OCI-LY7 (cell line): ENCODE measurements around the gene GCA. TPM values are rescaled to one million over a fixed set of nuclear protein-coding genes. Genes with fewer than 3 reads are reported as not detected.

Experiments
- BruUV-seq: library from RNA; stranded (reverse); fragments of 400-500 nt; replicated peaks from 2 replicates; lab custom pipeline; 2021; lab: Mats Ljungman, UMichigan
- CTCF ChIA-PET: fragments of 300-600 bp; sonication (Branson Sonifier 250); formaldehyde crosslinking; loops from one replicate; lab custom pipeline; 2022; ENCODE audit warnings: antibody characterized with exemption; ENCODE audit not compliant: unreplicated experiment; lab: Charles Lee
- POLR2A ChIA-PET: fragments of 300-600 bp; sonication (Branson Sonifier 250); formaldehyde crosslinking; loops from one replicate; lab custom pipeline; 2022; ENCODE audit warnings: antibody characterized with exemption; lab: Charles Lee
- DNase-seq: peaks from one replicate; pipeline ENCODE4 v3.0.0-alpha.2; 2015; ENCODE audit warnings: low spot score
- H2AFZ ChIP-seq: fragments of 200-600 bp; sonication (generic), shearing (Covaris generic); 2 replicates; pipeline ENCODE4 v1.6.1; 2014; ENCODE audit warnings: mild to moderate bottlenecking, antibody characterized with exemption, low read length, moderate library complexity
- H3K27ac ChIP-seq: fragments of 200-600 bp; sonication (generic); 2 replicates; pipeline ENCODE4 v1.5.1; 2014; ENCODE audit warnings: mixed run types, low read depth, mild to moderate bottlenecking, moderate library complexity, low read length, inconsistent platforms; ENCODE audit not compliant: poor library complexity, severe bottlenecking
- H3K36me3 ChIP-seq: fragments of 200-600 bp; sonication (generic); 2 replicates; pipeline ENCODE4 v1.6.1; 2014; ENCODE audit warnings: mild to moderate bottlenecking, antibody characterized with exemption, low read length, moderate library complexity, mixed read lengths; ENCODE audit not compliant: insufficient read depth
- H3K4me1 ChIP-seq: fragments of 200-600 bp; sonication (generic); 2 replicates; pipeline ENCODE4 v1.5.1; 2014; ENCODE audit warnings: mild to moderate bottlenecking, low read length; ENCODE audit not compliant: insufficient read depth, poor library complexity, severe bottlenecking
- H3K4me2 ChIP-seq: fragments of 200-600 bp; sonication (generic); 2 replicates; pipeline ENCODE4 v1.6.1; 2014; ENCODE audit warnings: mild to moderate bottlenecking, low read length
- H3K4me3 ChIP-seq: fragments of 200-600 bp; sonication (generic); 2 replicates; pipeline ENCODE4 v1.5.1; 2014; ENCODE audit warnings: mild to moderate bottlenecking, low read depth, low read length; ENCODE audit not compliant: poor library complexity, severe bottlenecking
- H3K79me2 ChIP-seq: fragments of 200-600 bp; sonication (generic); 2 replicates; pipeline ENCODE4 v1.6.1; 2016; ENCODE audit warnings: low read depth, mild to moderate bottlenecking, low read length, moderate library complexity, mixed read lengths; ENCODE audit not compliant: insufficient read depth
- H3K9me2 ChIP-seq: fragments of 200-600 bp; sonication (generic); 2 replicates; pipeline ENCODE4 v1.6.1; 2016; ENCODE audit warnings: mild to moderate bottlenecking, low read length, mixed read lengths; ENCODE audit not compliant: insufficient read depth
- H3K9me3 ChIP-seq: fragments of 200-600 bp; sonication (generic); 2 replicates; pipeline ENCODE4 v1.6.1; 2014; ENCODE audit warnings: mild to moderate bottlenecking, mixed run types, low read length, mixed read lengths
- H4K20me1 ChIP-seq: fragments of 200-600 bp; sonication (generic); 2 replicates; pipeline ENCODE4 v1.6.1; 2014; ENCODE audit warnings: mild to moderate bottlenecking, antibody characterized with exemption, low read length, moderate library complexity, mixed read lengths; ENCODE audit not compliant: insufficient read depth
- CTCF ChIP-seq: fragments of 200-600 bp; sonication (generic); conservative IDR thresholded peaks from 2 replicates; pipeline ENCODE4 v1.5.1; 2014; ENCODE audit warnings: mild to moderate bottlenecking, antibody characterized with exemption, low read length, moderate library complexity, mixed read lengths
- EZH2phosphoT487 ChIP-seq: fragments of 200-600 bp; sonication (generic); IDR thresholded peaks from 2 replicates; pipeline ENCODE4 v1.6.1; 2018; ENCODE audit warnings: low read depth, borderline replicate concordance, mild to moderate bottlenecking, mixed run types, antibody characterized with exemption, low read length, moderate library complexity, mixed read lengths
- intact Hi-C: fragments of 100-400 bp; cut with micrococcal nuclease; formaldehyde crosslinking; loops from one replicate; pipeline ENCODE4 v1.10.0; 2022; ENCODE audit not compliant: unreplicated experiment
- total RNA-seq, 2 experiments: library from RNA; depleted of rRNA in 1 of 2; stranded (reverse); fragments of >200 nt in 1 of 2; shearing (Covaris generic) in 1 of 2; gene quantifications; 2 replicates each; pipeline ENCODE4 v1.2.3, GENCODE V29; 2014 to 2022

GCA gene
- total RNA-seq, 2 experiments from 2014 or later, result 37.3 to 38.4 TPM

- peaks cover 22% of the 10 kb centered on the region for H3K4me1 ChIP-seq
- ChIA-PET POLR2A (interaction anchor here (1.0 to 1.9 kb wide), 4 partner anchors 13 to 27 kb away, joined by 3 to 8 read pairs (median 3); partner anchors contain the start of gene IFIH1), CTCF (no interaction called here)
- no peak for DNase-seq
- no TSS peak for BruUV-seq
- TF ChIP-seq EZH2phosphoT487 (no peak), CTCF (no peak)
- H4K20me1 ChIP-seq, result 0 out of 2 replicates have a peak, but pooled peaks cover 9% of the 10 kb centered on the region
- H3K27ac ChIP-seq, result no peak overlapping the region
- H3K79me2 ChIP-seq, result peaks cover 19% of the 10 kb centered on the region; the same call in 1 of the 2 replicates
- H3K9me3 ChIP-seq, result no peaks in the 10 kb centered on the region
- peak overlapping the region; percentile 81 for H3K4me3 ChIP-seq
- peak overlapping the region; percentile 75 for H3K4me2 ChIP-seq
- peak overlapping the region; percentile 84; the same call in 1 of the 2 replicates for H2AFZ ChIP-seq
- no peaks in the 10 kb centered on the region for H3K36me3 ChIP-seq
- intact Hi-C loops, result no loop called here
- H3K9me2 ChIP-seq, result no peaks in the 10 kb centered on the region
Measured at GRCh38 chr2:162342841-162343240, 1.1 kb upstream of the GCA start.

DNA sequence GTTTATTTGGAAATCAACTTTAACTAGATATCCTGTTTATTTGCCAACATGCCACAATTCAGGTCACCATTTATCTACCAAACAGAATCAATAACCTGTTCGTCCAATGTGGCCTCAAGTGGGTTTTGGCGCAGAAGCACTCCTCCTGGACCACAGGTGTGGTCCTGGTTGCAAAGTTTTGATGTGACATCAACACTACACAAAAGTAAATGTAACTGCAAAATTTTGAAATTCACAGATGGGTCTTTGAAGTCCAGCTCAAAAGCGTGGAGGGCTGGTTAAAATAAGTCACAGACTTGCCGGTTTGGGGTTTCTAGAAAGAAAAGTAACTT is 474 bp upstream of the GCA start:
- H3K4me1 ChIP-seq, result peaks cover 22% of the 10 kb centered on the region
- DNase-seq, result no peak
- intact Hi-C loops, result no loop called here
- H3K79me2 ChIP-seq, result peaks cover 19% of the 10 kb centered on the region; the same call in 1 of the 2 replicates
- no peaks in the 10 kb centered on the region for H3K9me2 ChIP-seq
- 0 out of 2 replicates have a peak, but pooled peaks cover 9% of the 10 kb centered on the region for H4K20me1 ChIP-seq
- no peaks in the 10 kb centered on the region for H3K9me3 ChIP-seq
- BruUV-seq, result no TSS peak
- peak overlapping the region; percentile 75 for H3K4me2 ChIP-seq
- H3K27ac ChIP-seq, result peak overlapping the region; percentile 18
- H3K4me3 ChIP-seq, result peak overlapping the region; percentile 81
- H2AFZ ChIP-seq, result peak overlapping the region; percentile 84
- TF ChIP-seq EZH2phosphoT487, result no peak
- no peak for TF ChIP-seq CTCF
- ChIA-PET POLR2A (interaction anchor here (0.6 to 1.9 kb wide), 5 partner anchors 14 to 1005 kb away, joined by 3 to 8 read pairs (median 3); partner anchors contain the start of gene IFIH1), CTCF (no interaction called here)
- H3K36me3 ChIP-seq, result 0 out of 2 replicates have a peak, but pooled peaks cover under 1% of the 10 kb centered on the region

DNA sequence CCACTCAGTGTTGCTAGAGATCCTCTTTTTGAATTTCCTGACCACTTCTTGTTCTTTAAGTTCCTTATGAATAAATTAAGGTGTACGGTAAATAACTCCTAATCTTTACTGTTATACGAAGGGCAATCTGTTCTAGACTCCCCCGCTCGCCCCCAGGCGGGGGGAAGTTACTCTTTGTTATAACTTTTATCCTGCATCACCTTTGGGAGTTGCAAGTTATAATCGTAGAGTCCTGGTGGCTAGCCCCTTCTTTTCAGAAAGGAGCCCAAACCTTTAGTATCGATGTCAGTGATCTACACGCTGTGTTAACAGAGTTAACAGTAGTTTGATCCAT is 652 bp downstream of the GCA start:
- POLR2A ChIA-PET, result interaction anchor here (0.8 to 1.9 kb wide), 2 partner anchors 26 to 38 kb away, joined by 3 to 8 read pairs; partner anchors contain the start of gene IFIH1
- no peaks in the 10 kb centered on the region for H3K9me3 ChIP-seq
- TF ChIP-seq EZH2phosphoT487 (no peak), CTCF (peak; percentile 30; the same call in 1 of the 2 replicates)
- CTCF ChIA-PET, result no interaction called here
- BruUV-seq, result TSS peak; percentile 58
- peak overlapping the region; percentile 76 for H3K4me2 ChIP-seq
- H3K4me1 ChIP-seq, result peaks cover 22% of the 10 kb centered on the region
- intact Hi-C loops, result loop anchor here (1.0 kb wide), 1 partner anchor 27 kb away; no protein-coding TSS in a partner anchor
- H3K27ac ChIP-seq, result peak overlapping the region; percentile 59
- H3K36me3 ChIP-seq, result 0 out of 2 replicates have a peak, but pooled peaks cover 3% of the 10 kb centered on the region
- peak overlapping the region; percentile 72 for H2AFZ ChIP-seq
- no peaks in the 10 kb centered on the region for H3K9me2 ChIP-seq
- peaks cover 19% of the 10 kb centered on the region; the same call in 1 of the 2 replicates for H3K79me2 ChIP-seq
- DNase-seq, result no peak
- H4K20me1 ChIP-seq, result 0 out of 2 replicates have a peak, but pooled peaks cover 9% of the 10 kb centered on the region
- peak overlapping the region; percentile 81 for H3K4me3 ChIP-seq
